ENCODE measurements around the gene PIGQ. TPM values are rescaled to one million over a fixed set of nuclear protein-coding genes. Genes with fewer than 3 reads are reported as not detected.
A peak's percentile ranks its signal among the peaks of the same experiment; 100 is the strongest.

PIGQ gene
- total RNA-seq, 1 experiment from 2014 or later, result 58.0 TPM

GRCh38 chr16:525520-526180, 44.1 kb upstream of the PIGQ start:
- Mint-ChIP-seq H3K27ac (peak overlapping the region in 2 of 3 experiments; percentile 7 to 81; a peak in 2 of 7 replicates), H3K36me3 (ENCODE audit: insufficient read depth in 1 of 3, low read depth in 3 of 3) (peaks cover 0 to 12% (median 12%) of the 10 kb centered on the region in 3 experiments; a peak in 3 of 7 replicates), H3K4me3 (peak overlapping the region; percentile 56 to 79), H3K9me3 (no peaks in the 10 kb centered on the region), H3K4me1 (peaks cover 18 to 23% of the 10 kb centered on the region in 2 experiments), H3K27me3 (ENCODE audit: low read depth) (no peaks in the 10 kb centered on the region; the same call in 1 of the 2 replicates)
- Histone ChIP-seq H3K9me3 (ENCODE audit: control insufficient read depth, low read depth, low read length) (no peaks in the 10 kb centered on the region), H3K14ac (ENCODE audit: insufficient read depth, low read length) (no peak overlapping the region), H3K4ac (ENCODE audit: low read depth, low read length) (no peak overlapping the region), H4K5ac (ENCODE audit: insufficient read length, low read depth, low read length) (no peak overlapping the region), H4K91ac (ENCODE audit: insufficient read length, low read depth, low read length) (no peak overlapping the region), H2BK15ac (ENCODE audit: low read depth, low read length) (no peak overlapping the region), H3K79me2 (ENCODE audit: insufficient read depth, low read length) (peaks cover 19% of the 10 kb centered on the region; the same call in 1 of the 2 replicates), H3K23me2 (ENCODE audit: insufficient read length, low read depth, low read length, poor library complexity, severe bottlenecking) (peaks cover 13% of the 10 kb centered on the region), H3K27me3 (ENCODE audit: insufficient read depth, low read length) (no peaks in the 10 kb centered on the region), H2BK12ac (ENCODE audit: insufficient read length, low read depth, low read length) (no peak overlapping the region), H3K4me1 (ENCODE audit: insufficient read depth, low read length) (no peaks in the 10 kb centered on the region; the same call in 1 of the 2 replicates), H2AFZ (ENCODE audit: low read length) (no peak overlapping the region), H3K27ac (ENCODE audit: insufficient read length, low read depth, low read length) (no peak overlapping the region), H2AK5ac (ENCODE audit: insufficient read length, low read length) (no peak overlapping the region), H3K23ac (ENCODE audit: insufficient read length, low read depth, low read length) (no peak overlapping the region), H3T11ph (ENCODE audit: low read length) (no peak overlapping the region), H4K20me1 (ENCODE audit: control insufficient read depth, insufficient read depth, insufficient read length) (peaks cover 6% of the 10 kb centered on the region), H3K79me1 (ENCODE audit: insufficient read depth, low read depth, low read length, poor library complexity, severe bottlenecking) (no peaks in the 10 kb centered on the region), H3K56ac (ENCODE audit: insufficient read length, low read depth, low read length) (no peak overlapping the region), H4K8ac (replicated peaks; ENCODE audit: insufficient read length, low read depth, low read length) (no peak overlapping the region), H3K18ac (ENCODE audit: insufficient read length, low read depth, low read length) (no peak overlapping the region), H2BK5ac (ENCODE audit: insufficient read length, low read length) (no peak overlapping the region), H2BK120ac (ENCODE audit: low read depth, low read length, poor library complexity, severe bottlenecking) (no peak overlapping the region), H2BK20ac (ENCODE audit: low read depth, low read length, poor library complexity, severe bottlenecking) (no peak overlapping the region), H3K4me2 (ENCODE audit: insufficient read depth, insufficient read length, low read length) (peak overlapping the region; percentile 80), H3K9ac (ENCODE audit: extremely low read depth, insufficient read length, low read length) (no peak overlapping the region)
- no peak for TF ChIP-seq CTCF (conservative IDR thresholded peaks at IDR 0.05)
- no peak for DNase-seq
- no CpG with 5 or more reads among the region's 13 CpGs for WGBS (ENCODE audit: extremely low coverage, insufficient read length, low lambda C conversion rate)
